Endothelial cell (in vitro differentiated cells): ENCODE data around the gene MTMR2. TPM values are rescaled to one million over a fixed set of nuclear protein-coding genes. Genes with fewer than 3 reads are reported as not detected.
"Not testable (repeated sequence)": the region's sequence is repeated elsewhere in the genome, so short reads cannot be mapped to it uniquely, and the experiment has no call there.

Experiments
- DNase-seq: peaks from one replicate; pipeline ENCODE4 v3.0.0; 2021; ENCODE audit warnings: low spot score
- H3K27ac Mint-ChIP-seq: one replicate; pipeline ENCODE4 v1.8.0; 2021; ENCODE audit warnings: mixed read lengths, inconsistent platforms; ENCODE audit not compliant: unreplicated experiment
- H3K27me3 Mint-ChIP-seq: one replicate; pipeline ENCODE4 v1.8.0; 2021; ENCODE audit warnings: mild to moderate bottlenecking, moderate library complexity, mixed read lengths, inconsistent platforms; ENCODE audit not compliant: unreplicated experiment
- H3K36me3 Mint-ChIP-seq: one replicate; pipeline ENCODE4 v1.8.0; 2021; ENCODE audit warnings: mild to moderate bottlenecking, low read depth, mixed read lengths, inconsistent platforms; ENCODE audit not compliant: unreplicated experiment
- H3K4me1 Mint-ChIP-seq: one replicate; pipeline ENCODE4 v1.8.0; 2021; ENCODE audit warnings: mild to moderate bottlenecking, mixed read lengths, inconsistent platforms; ENCODE audit not compliant: unreplicated experiment
- H3K4me3 Mint-ChIP-seq: one replicate; pipeline ENCODE4 v1.8.0; 2021; ENCODE audit warnings: mild to moderate bottlenecking, mixed read lengths, inconsistent platforms; ENCODE audit not compliant: unreplicated experiment
- H3K9me3 Mint-ChIP-seq: one replicate; pipeline ENCODE4 v1.8.0; 2021; ENCODE audit warnings: mixed read lengths, inconsistent platforms; ENCODE audit not compliant: unreplicated experiment
- total RNA-seq: library from RNA; stranded (reverse); fragmentation: NEBNext Ultra II Directional; extraction: Animal tissue kit (Norgen Biotek cat#: 25700); gene quantifications from one replicate; pipeline ENCODE4 v1.2.1, GENCODE V29; 2021; ENCODE audit not compliant: unreplicated experiment
- TF ChIP-seq, protein P1 (sequence below): fragments of 200-600 bp; sonication (generic); IDR thresholded peaks from one replicate; pipeline ENCODE4 v1.5.0; 2021; ENCODE audit warnings: antibody characterized with exemption; ENCODE audit not compliant: unreplicated experiment

Gene MTMR2
- total RNA-seq, 1 donor from 2014 or later: 65.0 TPM

DNA sequence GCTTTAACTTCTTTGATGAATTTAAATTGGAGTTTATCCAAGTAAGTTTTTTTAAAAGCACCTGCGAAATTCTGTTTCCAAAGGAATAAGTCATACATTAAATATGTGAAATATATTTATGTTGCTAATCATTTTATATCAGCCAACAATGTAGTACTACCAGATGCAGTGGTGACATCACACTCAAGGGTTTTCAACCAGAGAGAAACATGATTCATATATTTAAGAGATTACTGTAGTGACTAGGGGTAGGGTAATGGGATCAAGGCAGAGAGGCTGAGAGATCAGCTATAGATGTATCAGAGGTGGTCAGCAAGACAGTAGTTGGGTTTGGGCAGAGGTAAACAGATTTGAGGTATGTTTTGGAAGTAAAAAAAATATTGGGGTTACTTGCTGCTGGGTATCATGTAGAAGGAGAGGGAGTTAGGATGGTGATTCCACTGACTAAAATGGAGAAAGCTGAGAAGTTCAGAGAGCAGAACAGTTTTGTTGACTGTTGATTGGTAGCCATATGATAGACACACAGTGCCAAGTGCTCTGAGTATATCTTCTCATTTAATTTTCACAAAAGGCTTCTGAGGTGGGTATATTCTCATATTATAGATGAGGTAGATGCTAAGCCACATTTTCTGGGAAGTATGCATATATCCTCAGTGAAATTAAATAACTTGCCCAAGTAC, 94.2 kb downstream of the MTMR2 start:
- Mint-ChIP-seq H3K4me1 (no peaks in the 10 kb centered on the region), H3K27ac (no peak overlapping the region), H3K9me3 (no peaks in the 10 kb centered on the region), H3K4me3 (no peak overlapping the region), H3K36me3 (peaks cover 16% of the 10 kb centered on the region), H3K27me3 (no peaks in the 10 kb centered on the region)
- TF ChIP-seq, protein P1, sequence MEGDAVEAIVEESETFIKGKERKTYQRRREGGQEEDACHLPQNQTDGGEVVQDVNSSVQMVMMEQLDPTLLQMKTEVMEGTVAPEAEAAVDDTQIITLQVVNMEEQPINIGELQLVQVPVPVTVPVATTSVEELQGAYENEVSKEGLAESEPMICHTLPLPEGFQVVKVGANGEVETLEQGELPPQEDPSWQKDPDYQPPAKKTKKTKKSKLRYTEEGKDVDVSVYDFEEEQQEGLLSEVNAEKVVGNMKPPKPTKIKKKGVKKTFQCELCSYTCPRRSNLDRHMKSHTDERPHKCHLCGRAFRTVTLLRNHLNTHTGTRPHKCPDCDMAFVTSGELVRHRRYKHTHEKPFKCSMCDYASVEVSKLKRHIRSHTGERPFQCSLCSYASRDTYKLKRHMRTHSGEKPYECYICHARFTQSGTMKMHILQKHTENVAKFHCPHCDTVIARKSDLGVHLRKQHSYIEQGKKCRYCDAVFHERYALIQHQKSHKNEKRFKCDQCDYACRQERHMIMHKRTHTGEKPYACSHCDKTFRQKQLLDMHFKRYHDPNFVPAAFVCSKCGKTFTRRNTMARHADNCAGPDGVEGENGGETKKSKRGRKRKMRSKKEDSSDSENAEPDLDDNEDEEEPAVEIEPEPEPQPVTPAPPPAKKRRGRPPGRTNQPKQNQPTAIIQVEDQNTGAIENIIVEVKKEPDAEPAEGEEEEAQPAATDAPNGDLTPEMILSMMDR: no peak
- DNase-seq: no peak

- Mint-ChIP-seq H3K4me1 (no peaks in the 10 kb centered on the region), H3K36me3 (peaks cover 10% of the 10 kb centered on the region), H3K27ac (no peak overlapping the region)
These were observed 96.2 kb downstream of the MTMR2 start for GRCh38 chr11:95827696-95828095.

DNA sequence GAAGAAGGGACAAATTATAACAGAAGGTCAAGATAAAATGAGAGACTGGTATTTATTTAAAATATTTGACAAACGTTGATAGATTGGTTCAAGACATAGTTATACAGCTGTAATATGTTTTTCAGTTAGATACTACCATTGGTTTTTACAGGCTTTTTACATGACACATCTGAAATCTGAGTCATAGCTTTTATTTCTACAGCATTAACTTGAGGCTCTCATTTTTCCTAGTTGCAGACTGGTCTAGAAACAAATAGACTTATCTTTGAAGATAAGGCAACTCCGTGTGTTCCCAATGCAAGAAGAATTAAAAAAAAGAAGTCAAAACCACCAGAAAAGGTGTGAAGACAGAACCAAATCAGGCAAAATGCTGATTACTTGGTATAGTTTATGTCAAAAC, 102.3 kb downstream of the MTMR2 start:
- TF ChIP-seq, protein P1: no peak
- H3K9me3 Mint-ChIP-seq: no peaks in the 10 kb centered on the region
- DNase-seq: no peak
- H3K36me3 Mint-ChIP-seq: peaks cover 6% of the 10 kb centered on the region
- H3K27me3 Mint-ChIP-seq: no peaks in the 10 kb centered on the region
- no peak overlapping the region for H3K4me3 Mint-ChIP-seq
- H3K27ac Mint-ChIP-seq: no peak overlapping the region
- no peaks in the 10 kb centered on the region for H3K4me1 Mint-ChIP-seq

More at GRCh38 chr11:95827696-95828095, 96.2 kb downstream of the MTMR2 start:
- H3K4me3 Mint-ChIP-seq: no peak overlapping the region
- DNase-seq: no peak
- H3K9me3 Mint-ChIP-seq: no peaks in the 10 kb centered on the region
- H3K27me3 Mint-ChIP-seq: no peaks in the 10 kb centered on the region
- TF ChIP-seq, protein P1: no peak

GRCh38 chr11:95816037-95816436, 107.9 kb downstream of the MTMR2 start:
- Mint-ChIP-seq H3K4me3 (no peak overlapping the region), H3K36me3 (peaks cover 6% of the 10 kb centered on the region), H3K4me1 (no peaks in the 10 kb centered on the region), H3K9me3 (no peaks in the 10 kb centered on the region), H3K27me3 (no peaks in the 10 kb centered on the region), H3K27ac (no peak overlapping the region)
- TF ChIP-seq, protein P1: no peak
- DNase-seq: no peak

DNA sequence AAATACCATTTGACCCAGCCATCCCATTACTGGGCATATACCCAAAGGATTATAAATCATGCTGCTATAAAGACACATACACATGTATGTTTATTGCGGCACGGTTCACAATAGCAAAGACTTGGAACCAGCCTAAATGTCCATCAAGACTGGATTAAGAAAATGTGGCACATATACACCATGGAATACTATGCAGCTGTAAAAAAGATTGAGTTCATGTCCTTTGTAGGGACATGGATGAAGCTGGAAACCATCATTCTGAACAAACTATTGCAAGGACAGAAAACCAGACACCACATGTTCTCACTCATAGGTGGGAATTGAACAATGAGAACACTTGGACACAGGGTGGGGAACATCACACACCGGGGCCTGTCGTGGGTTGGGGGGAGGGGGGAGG, 112.9 kb downstream of the MTMR2 start:
- H3K36me3 Mint-ChIP-seq: peaks cover 19% of the 10 kb centered on the region
- H3K27me3 Mint-ChIP-seq, H3K4me3 Mint-ChIP-seq, H3K27ac Mint-ChIP-seq, H3K9me3 Mint-ChIP-seq, H3K4me1 Mint-ChIP-seq, DNase-seq: not testable (repeated sequence)

- not testable (repeated sequence) for H3K27me3 Mint-ChIP-seq, H3K9me3 Mint-ChIP-seq, H3K27ac Mint-ChIP-seq, DNase-seq, H3K4me1 Mint-ChIP-seq, H3K4me3 Mint-ChIP-seq
- peaks cover 28% of the 10 kb centered on the region for H3K36me3 Mint-ChIP-seq
These were observed 117.4 kb downstream of the MTMR2 start for GRCh38 chr11:95806464-95806863.
